GM18526 (cell line): ENCODE results near the gene COL6A3.

ENCODE experiments used
- POLR2A ChIP-seq: IDR thresholded peaks from 3 replicates; pipeline ENCODE4 v1.6.1; 2011; ENCODE audit not compliant: insufficient read length; ENCODE audit errors: extremely low read depth

Gene COL6A3

GRCh38 chr2:237295889-237296480 is 118.0 kb downstream of the COL6A3 start:
- no peak for TF ChIP-seq POLR2A

GRCh38 chr2:237294460-237294859 is 119.5 kb downstream of the COL6A3 start:
- TF ChIP-seq POLR2A: no peak

DNA sequence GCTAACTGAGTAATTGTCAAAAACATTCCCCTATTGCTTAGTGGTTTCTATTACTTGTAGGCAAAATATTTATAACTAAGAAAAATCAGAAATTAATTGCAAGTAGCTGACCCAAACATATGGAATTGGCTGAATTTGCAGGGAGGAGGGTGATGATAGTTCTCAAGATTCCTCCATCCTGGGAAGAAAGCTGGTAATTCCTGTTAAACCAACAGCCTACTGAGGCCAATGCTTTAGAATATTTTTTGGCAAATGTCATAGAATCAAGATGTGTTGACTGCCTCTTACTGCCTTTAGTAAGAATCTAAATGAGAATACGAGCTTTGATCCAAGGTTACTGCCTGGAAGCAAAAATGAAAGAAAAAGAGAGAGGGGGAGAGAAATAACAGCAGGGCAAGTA is 120.0 kb downstream of the COL6A3 start:
- TF ChIP-seq POLR2A: no peak

- no peak for TF ChIP-seq POLR2A
These were observed 122.7 kb downstream of the COL6A3 start for GRCh38 chr2:237291138-237291792.

DNA sequence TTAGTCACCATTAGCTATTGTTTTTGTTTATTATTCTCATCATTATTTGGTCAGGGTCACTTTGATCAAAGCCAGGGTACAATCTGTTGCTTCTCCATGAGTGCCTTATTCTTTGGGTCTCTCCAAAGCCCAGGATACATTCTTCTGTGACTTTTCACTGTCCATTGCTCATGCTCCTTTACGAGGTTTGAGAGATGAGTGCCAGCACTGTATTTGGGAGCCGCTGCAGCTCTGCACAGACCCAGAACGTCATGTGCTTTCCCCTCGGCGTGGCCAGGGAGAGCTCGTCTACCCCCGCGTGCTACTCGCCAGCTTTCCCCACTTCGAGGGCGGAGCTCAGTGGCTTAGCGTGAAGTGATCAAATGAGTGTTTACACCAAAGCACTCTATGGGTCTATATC is 123.7 kb downstream of the COL6A3 start:
- no peak for TF ChIP-seq POLR2A

DNA sequence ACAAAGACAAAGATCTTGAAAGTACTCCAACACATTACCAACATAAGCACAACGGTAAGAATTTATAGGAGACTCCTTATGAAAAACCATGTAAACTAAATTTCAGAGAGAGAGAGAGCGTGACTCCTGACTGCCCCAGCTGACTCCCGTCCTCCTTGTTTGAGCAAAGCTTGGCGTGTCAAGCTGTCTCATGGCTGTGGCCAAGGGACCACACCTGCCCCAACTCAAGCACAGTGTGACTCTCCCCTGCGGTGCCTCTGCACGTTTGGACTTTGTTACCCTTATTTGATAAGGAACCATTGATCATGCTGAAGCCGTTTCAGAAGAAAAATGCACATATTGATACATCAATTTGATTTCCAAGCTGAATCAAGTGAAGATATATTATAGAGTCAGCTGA is 124.8 kb downstream of the COL6A3 start:
- no peak for TF ChIP-seq POLR2A

DNA sequence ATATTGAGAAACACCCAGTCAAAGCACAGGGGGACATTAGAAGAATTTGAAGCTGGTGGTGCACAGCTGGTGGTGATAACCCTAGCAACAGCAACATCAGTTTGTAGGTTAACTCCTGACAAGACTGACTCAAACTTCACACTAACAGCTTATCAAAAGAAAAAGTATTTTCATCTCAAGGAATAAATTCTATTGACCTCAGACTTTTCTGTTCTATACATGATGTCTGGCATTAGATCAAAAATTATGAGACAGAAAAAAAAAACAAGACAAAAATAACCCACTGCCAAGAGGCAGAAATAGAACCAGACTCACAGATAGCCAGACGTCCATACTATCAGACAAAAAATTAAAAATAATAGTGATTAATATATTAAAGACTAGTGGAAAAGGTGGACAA is 126.1 kb downstream of the COL6A3 start:
- TF ChIP-seq POLR2A: no peak

- TF ChIP-seq POLR2A: no peak
These were observed 130.6 kb downstream of the COL6A3 start for GRCh38 chr2:237283131-237283928.

- no peak for TF ChIP-seq POLR2A
These were observed 131.3 kb downstream of the COL6A3 start for GRCh38 chr2:237282568-237283128.

GRCh38 chr2:237281836-237282306 is 132.1 kb downstream of the COL6A3 start:
- no peak for TF ChIP-seq POLR2A

DNA sequence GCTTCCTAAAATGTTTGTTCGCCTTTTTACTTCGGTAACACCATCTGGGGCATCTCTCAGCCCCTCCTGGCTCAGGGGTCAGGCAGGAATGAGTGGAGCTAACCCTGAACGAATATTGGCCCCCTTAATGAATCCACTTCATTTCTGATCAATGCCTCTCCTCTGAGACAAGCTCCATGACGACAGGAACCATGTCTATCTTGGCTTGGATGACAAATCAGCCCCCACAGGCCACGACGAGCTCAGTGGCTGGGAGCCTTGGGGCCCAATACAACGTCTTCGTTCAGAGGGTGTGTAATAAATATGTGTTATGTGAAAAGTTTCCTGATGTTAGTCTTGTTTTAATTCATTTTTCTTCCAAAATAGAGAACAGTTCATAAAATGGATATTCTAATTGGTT is 133.0 kb downstream of the COL6A3 start:
- no peak for TF ChIP-seq POLR2A

DNA sequence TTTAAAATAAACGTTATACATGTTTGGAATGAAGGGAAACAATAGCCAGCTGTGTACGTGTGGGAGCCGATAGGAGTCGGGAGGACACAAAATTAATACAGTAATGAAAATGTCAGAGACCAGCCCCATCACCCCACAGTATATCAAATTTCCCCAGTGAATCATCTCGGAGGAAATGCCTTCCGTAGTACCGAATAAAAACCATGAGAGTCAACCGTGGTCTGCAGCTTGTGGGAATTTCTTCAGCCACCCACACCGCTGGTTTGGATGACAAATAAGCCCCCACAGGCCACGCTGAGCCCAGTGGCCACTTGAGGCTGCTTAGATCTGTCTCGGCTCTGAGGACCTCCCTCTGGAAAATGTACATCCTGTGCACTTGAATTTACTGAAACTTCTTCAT is 133.7 kb downstream of the COL6A3 start:
- TF ChIP-seq POLR2A: no peak

DNA sequence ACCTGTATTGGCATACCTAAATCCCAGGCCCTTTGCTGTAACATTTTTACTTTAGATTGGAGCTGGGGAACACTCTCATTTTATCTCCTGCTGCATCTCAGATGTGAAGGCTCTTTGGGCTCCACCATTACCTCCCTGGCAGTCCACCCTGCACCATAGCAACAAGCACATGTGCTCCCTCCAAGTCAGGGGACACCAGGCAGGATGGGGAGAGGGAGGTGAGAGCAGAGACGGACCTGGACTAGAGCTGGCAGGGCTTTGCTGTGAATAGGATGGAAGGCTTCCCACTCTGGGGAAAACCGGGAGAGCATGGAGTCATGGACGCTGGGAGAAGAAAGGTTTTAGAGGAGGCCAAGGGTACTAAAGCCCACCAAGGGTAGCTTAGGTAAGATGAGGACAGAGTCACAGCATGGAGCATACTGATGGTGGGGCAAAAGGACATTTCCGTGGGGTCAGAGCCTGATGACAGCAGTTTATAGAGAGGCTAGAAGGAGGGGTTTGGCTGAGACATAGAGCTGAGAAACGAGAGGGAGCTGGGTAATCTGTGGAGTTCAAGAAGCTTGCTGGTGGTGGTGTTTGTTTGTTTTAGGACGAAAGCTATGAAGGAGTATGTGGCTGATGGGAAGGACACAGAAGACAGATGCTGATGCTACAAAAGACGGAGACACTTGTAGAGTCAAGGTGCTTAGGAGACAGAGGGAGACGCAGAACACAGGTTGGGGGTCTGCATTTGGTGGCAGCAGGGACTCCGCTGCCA is 134.8 kb downstream of the COL6A3 start:
- TF ChIP-seq POLR2A: no peak

- TF ChIP-seq POLR2A: no peak
These were observed 135.4 kb downstream of the COL6A3 start for GRCh38 chr2:237278568-237278967.

DNA sequence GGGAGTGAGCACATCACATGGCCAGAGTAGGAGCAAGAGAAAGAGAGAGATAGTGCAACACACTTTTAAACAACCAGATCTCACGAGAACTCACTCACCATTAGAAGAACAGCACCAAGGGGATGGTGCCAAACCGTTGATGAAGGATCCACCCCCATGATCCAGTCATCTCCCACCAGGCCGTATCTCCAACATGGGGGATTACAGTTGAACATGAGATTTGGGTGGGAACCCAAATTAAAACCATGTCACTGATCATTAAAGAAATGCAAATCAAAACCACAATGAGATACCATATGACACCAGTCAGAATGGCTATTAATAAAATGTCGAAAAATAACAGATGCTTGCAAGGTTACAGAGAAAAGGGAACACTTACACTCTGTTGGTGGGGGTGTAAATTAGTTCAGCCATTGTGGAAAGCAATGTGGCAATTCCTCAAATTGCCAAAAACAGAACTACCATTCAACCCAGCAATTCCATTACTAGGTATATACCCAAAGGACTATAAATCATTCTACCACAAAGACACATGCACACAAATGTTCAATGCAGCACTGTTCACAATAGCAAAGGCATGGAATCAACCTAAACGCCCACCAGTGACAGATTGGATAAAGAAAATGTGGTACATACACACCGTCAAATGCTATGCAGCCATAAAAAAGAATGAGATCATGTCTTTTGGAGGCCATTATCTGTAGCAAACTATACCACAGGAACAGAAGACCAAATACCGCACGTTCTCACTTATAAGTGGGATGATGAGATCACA is 137.1 kb downstream of the COL6A3 start:
- TF ChIP-seq POLR2A: no peak
